ENCODE data around the gene AHDC1.

- no peak for TF ChIP-seq CTCF (optimal IDR thresholded peaks at IDR 0.05 in 1 of 3, IDR thresholded peaks at IDR 0.05 in 1 of 3, conservative IDR thresholded peaks at IDR 0.05 in 1 of 3; ENCODE audit: extremely low read depth in 1 of 3, insufficient read depth in 2 of 3, low read length in 3 of 3)
- no peak for TF ChIP-seq EZH2 (IDR thresholded peaks at IDR 0.05; ENCODE audit: low read length)
Observed at GRCh38 chr1:27544834-27545233, 59.1 kb downstream of the AHDC1 start.
